Measurements from ENCODE around the gene GPR180. TPM values are rescaled to one million over a fixed set of nuclear protein-coding genes. Genes with fewer than 3 reads are reported as not detected.
"Not testable (repeated sequence)": the region's sequence is repeated elsewhere in the genome, so short reads cannot be mapped to it uniquely, and the experiment has no call there.

Gene GPR180
- total RNA-seq, 1 donor from 2014 or later: 5.6 TPM

GRCh38 chr13:94636942-94637578, 35.4 kb downstream of the GPR180 start:
- no peaks in the 10 kb centered on the region for H3K9me3 ChIP-seq
- no peaks in the 10 kb centered on the region for H3K27me3 ChIP-seq
- no peak for DNase-seq (ENCODE audit: extremely low spot score in 2 of 2)
- H3K4me3 ChIP-seq: no peak overlapping the region
- H3K4me1 ChIP-seq: peaks cover 12% of the 10 kb centered on the region
- no peaks in the 10 kb centered on the region for H3K36me3 ChIP-seq
- no peak overlapping the region for H3K27ac ChIP-seq
- intact Hi-C loops (cut with DNase I): no loop called here
- TF ChIP-seq POLR2AphosphoS5 (IDR thresholded peaks at IDR 0.05; ENCODE audit: insufficient read depth in 1 of 2, low read depth in 1 of 2) (no peak), CTCF (IDR thresholded peaks at IDR 0.05) (no peak), POLR2A (IDR thresholded peaks at IDR 0.05) (no peak)

- intact Hi-C loops (cut with DNase I); DNase-seq (ENCODE audit: extremely low spot score in 2 of 2); H3K27ac ChIP-seq; H3K4me3 ChIP-seq; H3K9me3 ChIP-seq; H3K36me3 ChIP-seq; H3K27me3 ChIP-seq: not testable (repeated sequence)
- peaks cover 14% of the 10 kb centered on the region for H3K4me1 ChIP-seq
Measured at GRCh38 chr13:94637677-94638076, 36.0 kb downstream of the GPR180 start.

GRCh38 chr13:94640721-94641120, 39.1 kb downstream of the GPR180 start:
- TF ChIP-seq POLR2A (IDR thresholded peaks at IDR 0.05): no peak
- no peak for TF ChIP-seq CTCF (IDR thresholded peaks at IDR 0.05)
- TF ChIP-seq POLR2AphosphoS5 (IDR thresholded peaks at IDR 0.05; ENCODE audit: insufficient read depth in 1 of 2, low read depth in 1 of 2): no peak
- intact Hi-C loops (cut with DNase I): no loop called here
- no peak overlapping the region for H3K27ac ChIP-seq
- H3K9me3 ChIP-seq: no peaks in the 10 kb centered on the region
- H3K4me3 ChIP-seq: no peak overlapping the region
- no peaks in the 10 kb centered on the region for H3K27me3 ChIP-seq
- peaks cover 14% of the 10 kb centered on the region for H3K4me1 ChIP-seq
- no peak for DNase-seq (ENCODE audit: extremely low spot score in 2 of 2)
- no peaks in the 10 kb centered on the region for H3K36me3 ChIP-seq

- intact Hi-C loops (cut with DNase I): no loop called here
- Histone ChIP-seq H3K9me3 (no peaks in the 10 kb centered on the region), H3K4me3 (no peak overlapping the region), H3K27me3 (no peaks in the 10 kb centered on the region), H3K36me3 (no peaks in the 10 kb centered on the region), H3K4me1 (peaks cover 14% of the 10 kb centered on the region), H3K27ac (no peak overlapping the region)
- no peak for DNase-seq (ENCODE audit: extremely low spot score in 2 of 2)
- TF ChIP-seq CTCF (IDR thresholded peaks at IDR 0.05): no peak
- TF ChIP-seq POLR2AphosphoS5 (IDR thresholded peaks at IDR 0.05; ENCODE audit: insufficient read depth in 1 of 2, low read depth in 1 of 2): no peak
- no peak for TF ChIP-seq POLR2A (IDR thresholded peaks at IDR 0.05)
Measured at GRCh38 chr13:94641409-94641941, 39.8 kb downstream of the GPR180 start.

GRCh38 chr13:94646904-94647303, 45.2 kb downstream of the GPR180 start:
- no peak overlapping the region for H3K4me3 ChIP-seq
- peaks cover 3% of the 10 kb centered on the region for H3K4me1 ChIP-seq
- H3K27ac ChIP-seq: no peak overlapping the region
- no peaks in the 10 kb centered on the region for H3K36me3 ChIP-seq
- intact Hi-C loops (cut with DNase I): no loop called here
- H3K27me3 ChIP-seq: no peaks in the 10 kb centered on the region
- TF ChIP-seq POLR2A (IDR thresholded peaks at IDR 0.05): no peak
- TF ChIP-seq POLR2AphosphoS5 (IDR thresholded peaks at IDR 0.05; ENCODE audit: insufficient read depth in 1 of 2, low read depth in 1 of 2): no peak
- no peak for TF ChIP-seq CTCF (IDR thresholded peaks at IDR 0.05)
- no peaks in the 10 kb centered on the region for H3K9me3 ChIP-seq
- DNase-seq (ENCODE audit: extremely low spot score in 2 of 2): no peak
